ENCODE measurements around the gene XRCC2.
"Not testable (repeated sequence)": the region's sequence is repeated elsewhere in the genome, so short reads cannot be mapped to it uniquely, and the experiment has no call there.

Gene XRCC2

DNA sequence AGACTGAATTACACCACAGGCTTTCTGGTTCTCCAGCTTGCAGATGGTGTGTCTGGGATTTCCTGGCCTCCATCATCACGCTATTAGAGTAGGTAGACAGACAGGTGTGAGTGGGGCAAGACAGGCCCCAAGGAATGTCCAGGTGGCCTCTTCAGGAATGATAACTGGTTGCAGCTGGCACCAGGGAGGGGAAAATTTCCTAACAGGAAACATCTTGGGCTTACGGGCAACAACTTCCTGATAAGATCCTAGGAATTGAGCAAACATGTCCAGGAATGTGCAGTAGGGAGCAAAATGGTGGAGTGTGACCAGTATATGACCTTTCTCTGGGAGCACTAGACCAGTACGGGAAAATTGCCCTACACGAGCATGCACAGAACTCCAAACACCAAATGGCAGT, 11.3 kb downstream of the XRCC2 start:
- DNase-seq (ENCODE audit: low spot score), result no peak

DNA sequence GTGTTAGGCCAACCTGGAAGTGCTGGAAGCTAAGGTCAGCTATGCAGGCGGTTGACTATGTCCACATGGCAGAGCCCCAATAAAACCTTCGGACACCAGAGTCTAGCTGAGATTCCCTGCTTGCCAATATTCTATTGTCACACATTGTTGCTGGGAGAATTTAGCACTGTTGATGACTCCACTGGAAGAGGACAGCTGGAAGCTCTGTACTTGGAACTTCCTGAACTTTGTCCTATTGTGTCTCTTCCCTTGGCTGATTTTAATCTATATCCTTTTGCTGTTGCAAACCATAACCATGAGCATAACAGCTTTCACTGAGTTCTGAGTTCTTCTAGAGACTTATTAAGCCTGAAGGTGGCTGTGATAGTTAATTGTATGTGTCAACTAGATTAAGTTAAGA, 12.0 kb downstream of the XRCC2 start:
- no peak for DNase-seq (ENCODE audit: low spot score)

DNA sequence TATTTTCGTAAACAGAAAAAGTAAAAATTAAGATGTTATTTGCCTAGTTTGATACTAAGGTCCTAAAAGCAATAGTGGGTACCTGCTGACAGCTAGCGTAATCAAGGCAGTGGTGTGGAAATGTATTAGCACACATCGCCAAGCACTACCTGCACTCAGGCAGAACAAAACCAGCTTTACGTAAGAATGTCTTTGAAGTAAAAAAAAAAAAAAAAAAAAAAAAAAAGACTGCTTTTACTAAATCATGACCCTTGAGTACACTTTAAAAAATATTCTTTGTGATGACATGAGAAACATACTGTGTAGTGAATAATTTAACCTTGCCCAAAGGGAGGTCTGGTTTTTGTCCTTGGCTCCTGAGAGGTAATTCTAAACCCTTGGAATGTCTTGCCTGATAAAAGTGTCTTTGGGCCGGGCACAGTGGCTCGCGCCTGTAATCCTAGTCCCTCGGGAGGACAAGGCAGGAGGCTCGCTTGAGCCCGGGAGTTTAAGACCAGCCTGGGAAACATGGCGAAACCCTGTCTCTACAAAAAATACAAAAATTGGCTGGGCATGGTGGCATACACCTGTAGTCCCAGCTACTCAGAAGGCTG, 12.7 kb downstream of the XRCC2 start:
- DNase-seq (ENCODE audit: low spot score), result no peak

DNA sequence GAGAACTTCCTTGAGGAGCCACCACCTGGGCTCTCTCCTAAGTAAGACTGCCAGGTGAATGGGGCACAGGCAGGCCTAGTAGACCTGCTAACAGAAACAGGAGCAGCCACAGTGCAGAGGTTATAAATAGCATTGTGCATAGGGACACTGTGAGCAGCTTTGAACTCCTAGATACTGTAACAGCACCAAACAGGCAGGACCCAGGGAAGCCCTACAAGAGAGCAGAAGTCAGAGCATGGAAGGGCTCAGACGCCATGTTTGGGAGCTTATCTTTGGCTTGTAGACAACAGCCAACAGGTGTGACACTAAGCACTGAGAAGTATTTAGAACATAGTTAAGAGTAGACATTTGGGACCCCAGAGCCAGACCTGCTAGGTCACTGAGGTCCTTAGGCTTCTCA, 14.5 kb downstream of the XRCC2 start:
- DNase-seq (ENCODE audit: low spot score), result no peak

DNA sequence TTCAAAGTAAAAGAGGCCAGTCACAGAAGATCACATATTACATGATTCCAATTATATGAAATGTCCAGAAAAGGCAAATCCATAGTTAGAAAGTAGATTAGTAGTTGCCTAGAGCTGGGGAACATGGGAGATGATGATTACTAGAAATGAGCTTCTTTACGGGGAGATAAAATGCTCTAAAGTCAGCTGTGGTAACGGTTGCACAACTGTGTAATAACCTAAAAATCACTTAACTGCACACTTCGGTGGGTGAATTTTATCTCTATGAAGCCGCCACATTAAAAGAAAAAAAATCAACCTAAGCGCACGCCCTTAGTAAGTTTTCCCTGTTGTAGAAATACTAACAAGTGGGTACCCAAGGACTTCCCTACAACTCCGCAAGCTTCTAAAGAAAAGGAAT, 15.9 kb downstream of the XRCC2 start:
- DNase-seq (ENCODE audit: low spot score), result no peak

DNA sequence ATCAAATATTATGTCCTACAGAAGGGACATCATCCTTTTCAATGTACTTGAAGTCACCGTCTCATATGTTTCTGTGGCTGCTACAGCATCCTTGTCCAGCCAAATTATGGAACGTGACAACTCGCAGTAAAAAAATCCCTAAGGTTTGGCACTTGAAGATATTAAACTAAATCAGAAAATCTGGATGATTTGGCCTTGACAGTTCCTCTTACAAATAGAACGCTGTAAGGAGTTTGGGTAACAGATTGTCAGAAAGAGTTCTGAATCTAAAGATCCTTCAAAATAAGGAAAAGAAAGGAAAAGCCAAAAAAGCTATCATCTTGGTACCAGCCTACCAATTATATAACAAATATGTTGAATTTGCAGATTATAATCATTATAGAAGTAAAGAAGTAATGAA, 21.0 kb downstream of the XRCC2 start:
- no peak for DNase-seq (ENCODE audit: low spot score)

DNA sequence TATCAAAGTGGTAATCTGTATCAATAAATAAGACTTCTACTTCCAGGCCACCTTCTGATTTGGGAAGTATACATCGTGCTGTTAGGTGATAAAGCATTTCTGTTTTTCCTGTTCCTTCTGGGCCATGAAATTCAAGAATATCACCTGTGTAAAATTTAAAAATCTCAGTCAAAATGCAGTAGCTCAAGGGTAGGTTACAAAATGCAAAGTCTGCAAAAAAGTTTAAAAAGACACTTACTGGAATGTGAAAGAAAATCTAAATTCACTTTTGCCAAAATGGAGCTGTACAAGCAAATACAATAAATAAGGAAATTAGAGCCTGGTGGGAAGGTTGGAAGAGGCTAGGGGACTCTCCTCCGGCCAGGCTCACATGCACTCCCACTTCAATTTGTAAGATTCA, 26.7 kb downstream of the XRCC2 start:
- DNase-seq (ENCODE audit: low spot score), result no peak

DNA sequence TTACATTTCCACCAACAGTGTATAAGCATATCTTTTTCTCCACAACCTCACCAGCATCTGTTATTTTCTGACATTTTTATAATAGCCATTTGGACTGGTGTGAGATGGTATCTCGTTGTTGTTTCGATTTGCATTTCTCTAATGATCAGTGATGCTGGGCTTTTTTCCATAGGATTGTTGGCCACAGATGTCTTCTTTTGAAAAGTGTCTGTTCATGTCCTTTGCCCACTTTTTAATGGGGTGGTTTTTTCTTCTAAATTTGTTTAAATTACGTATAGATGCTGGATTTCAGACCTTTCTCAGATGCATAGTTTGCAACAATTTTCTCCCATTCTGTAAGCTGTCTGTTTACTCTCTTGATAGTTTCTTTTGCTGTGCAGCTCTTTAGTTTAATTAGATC, 28.9 kb downstream of the XRCC2 start:
- DNase-seq (ENCODE audit: low spot score), result no peak

DNA sequence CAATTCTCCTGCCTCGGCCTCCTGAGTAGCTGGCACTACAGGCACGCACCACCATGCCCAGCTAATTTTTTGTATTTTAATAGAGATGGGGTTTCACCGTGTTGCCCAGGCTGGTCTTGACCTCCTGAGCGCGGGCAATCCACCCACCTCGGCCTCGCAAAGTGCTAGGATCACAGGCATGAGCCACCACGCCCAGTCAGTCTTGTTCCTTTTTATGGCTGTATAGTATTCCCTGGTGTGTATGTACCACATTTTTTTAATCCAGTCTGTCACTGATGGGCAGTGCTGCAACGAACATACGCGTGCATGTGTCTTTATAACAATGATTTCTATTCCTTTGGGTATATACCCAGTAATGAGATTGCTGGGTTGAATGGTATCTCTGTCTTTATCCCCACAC, 29.4 kb downstream of the XRCC2 start:
- not testable (repeated sequence) for DNase-seq (ENCODE audit: low spot score)

DNA sequence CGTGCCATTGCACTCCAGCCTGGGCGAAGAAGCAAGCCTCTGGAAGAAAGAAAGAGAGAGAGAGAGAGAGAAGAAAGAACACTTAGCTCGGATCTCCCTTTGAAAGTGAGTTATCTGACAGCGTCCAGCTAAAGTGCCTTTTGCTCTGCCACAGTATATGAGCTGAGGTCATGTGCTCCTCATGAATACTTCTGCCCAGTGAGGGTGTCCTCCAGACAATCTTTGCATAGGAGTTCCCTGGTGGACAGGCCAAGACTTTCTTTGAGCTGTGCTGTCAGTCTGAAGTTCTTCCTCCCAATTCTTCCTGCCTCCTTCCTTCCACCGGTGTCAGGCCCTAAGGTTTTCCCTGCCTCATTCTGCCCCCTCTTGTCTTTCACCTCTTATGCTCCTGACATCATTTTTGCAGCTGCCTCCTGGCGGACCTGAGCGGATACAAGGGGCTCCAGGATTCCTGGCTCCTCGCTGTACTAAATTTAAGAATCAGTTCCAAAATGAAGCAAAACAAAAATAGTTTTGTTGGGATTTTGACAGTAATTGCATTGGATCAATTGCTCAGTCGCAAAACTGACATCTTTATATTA, 31.9 kb downstream of the XRCC2 start:
- no peak for DNase-seq (ENCODE audit: low spot score)

DNA sequence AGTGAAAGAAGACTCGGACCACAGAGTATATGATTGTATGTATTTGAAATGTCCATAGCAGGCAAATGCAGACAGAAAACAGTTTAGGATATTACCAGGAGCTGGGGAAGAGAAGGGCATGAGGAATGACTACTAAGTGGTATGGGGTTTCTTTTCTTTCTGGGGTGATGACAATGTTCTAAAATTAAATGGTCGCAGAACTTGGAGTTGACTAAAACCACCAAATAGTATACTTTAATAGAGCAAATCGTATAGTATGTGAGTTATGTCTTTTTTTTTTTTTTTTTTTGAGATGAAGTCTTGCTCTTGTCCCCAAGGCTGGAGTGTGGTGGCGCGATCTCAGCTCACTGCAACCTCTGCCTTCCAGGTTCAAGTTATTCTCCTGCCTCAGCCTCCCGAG, 34.6 kb downstream of the XRCC2 start:
- no peak for DNase-seq (ENCODE audit: low spot score)

DNA sequence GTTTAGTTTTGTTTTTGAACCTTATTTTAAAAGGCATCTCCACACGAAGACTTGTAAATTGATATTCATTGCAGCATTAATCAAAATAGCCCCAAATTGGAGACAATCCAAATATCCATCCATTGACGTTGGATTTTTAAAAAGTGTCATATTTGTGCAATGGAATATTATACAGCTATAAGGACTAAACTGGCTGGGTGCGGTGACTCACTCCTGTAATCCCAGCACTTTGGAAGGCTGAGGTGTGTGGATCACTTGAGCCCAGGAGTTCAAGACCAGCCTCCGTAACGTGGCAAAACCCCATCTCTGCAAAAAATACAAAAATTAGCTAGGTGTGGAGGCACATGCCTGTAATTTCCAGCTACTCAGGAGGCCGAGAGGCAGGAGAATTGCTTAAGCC, 35.1 kb downstream of the XRCC2 start:
- no peak for DNase-seq (ENCODE audit: low spot score)

DNA sequence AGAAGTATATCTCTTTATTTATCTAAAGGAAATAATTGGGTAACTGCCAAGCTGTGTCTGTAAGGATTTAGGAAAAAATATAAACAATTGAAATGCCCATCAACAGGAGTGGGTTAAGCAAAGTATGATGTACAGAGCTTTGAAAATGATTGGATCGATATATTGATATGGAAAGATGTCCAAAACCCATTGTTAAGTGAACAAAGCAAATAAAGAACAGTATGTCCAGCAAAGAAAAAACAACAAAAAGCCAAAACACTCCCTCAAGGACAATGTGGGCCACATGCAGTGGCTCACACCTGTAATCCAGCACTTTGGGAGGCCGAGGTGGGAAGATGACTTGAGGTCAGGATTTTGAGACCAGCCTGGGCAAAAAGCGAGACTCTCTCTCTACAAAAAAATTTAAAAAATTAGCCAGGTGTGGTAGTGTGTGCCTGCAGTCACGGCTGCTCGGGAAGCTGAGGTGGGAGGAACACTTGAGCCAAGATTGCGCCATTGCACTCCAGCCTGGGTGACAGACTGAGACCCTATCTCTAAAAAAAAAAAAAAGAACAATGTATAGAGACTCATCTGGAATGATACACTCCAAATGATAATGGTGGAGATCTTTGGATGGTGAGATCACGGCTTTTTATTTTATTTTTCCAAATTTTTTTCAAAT, 37.9 kb downstream of the XRCC2 start:
- no peak for DNase-seq (ENCODE audit: low spot score)

DNA sequence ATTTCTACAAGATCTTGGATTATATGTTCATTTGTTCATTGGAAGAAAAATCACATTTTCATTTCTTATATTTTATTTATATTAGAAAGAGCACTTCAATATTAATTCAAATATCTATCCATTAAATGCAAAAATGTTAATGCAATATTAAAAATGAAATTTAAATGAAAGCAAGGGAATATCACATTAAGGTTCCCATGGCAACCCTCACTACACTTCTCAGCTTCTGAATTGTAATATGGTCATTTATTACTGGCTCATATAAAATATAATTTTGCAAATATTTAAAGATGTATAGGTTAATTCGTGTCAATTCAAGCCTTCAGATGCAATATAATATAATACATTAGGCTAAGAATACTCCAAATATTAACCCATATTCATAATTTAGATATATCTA, 38.8 kb downstream of the XRCC2 start:
- no peak for DNase-seq (ENCODE audit: low spot score)

DNA sequence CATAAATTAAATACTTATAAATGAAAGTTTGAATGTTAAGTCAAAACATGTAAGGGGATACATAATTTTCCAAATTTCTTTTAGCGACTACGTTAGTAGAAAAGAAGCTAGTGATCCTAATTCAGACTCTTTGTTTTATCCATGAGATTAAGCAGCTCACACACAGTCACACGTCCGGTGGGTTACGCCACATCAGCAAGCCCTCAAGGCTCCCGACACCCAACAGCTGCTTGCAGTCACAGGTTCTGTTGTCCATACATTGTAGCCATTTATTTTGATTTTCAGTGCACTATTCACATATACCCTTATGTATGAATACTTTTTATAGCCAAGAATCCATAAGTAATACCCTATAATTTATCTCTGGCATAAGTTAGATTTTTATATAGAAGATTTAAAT, 39.5 kb downstream of the XRCC2 start:
- no peak for DNase-seq (ENCODE audit: low spot score)

DNA sequence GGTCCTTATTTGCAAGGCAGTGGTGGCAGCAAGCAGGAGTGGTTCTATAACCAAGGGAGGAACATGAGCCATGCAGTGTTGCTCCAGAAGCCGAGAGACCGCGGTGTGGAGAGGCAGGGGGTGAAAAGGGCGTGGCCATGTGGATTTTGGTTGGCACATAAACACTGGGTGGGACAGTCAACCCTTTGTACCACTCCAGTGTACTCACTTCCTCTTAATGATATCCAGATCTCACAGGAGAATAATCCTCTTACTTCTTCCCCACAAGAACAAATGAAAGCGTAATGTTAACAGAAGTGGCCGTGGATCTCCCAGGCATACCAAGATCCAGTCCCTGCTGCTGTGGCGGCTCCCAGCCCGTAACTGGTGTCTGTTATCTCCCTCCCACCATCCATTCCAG, 42.4 kb downstream of the XRCC2 start:
- DNase-seq (ENCODE audit: low spot score), result no peak

DNA sequence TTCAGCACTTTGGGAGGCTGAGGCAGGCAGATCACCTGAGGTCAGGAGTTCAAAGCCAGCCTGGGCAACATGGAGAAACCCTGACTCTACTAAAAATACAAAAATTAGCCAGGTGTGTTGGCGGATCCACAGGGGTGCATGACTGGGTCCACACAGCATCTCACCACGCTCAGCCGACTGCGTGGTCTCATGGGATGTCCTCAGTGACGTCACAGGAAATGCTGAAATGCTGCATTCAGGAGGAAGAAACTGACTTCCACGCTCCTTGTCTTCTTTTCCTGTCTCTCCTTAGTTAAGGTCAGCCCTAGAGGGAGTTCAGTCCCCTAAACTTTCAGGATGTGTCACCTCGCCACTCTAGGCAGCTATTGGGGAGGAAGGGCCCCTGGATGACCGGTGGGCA, 42.9 kb downstream of the XRCC2 start:
- no peak for DNase-seq (ENCODE audit: low spot score)

DNA sequence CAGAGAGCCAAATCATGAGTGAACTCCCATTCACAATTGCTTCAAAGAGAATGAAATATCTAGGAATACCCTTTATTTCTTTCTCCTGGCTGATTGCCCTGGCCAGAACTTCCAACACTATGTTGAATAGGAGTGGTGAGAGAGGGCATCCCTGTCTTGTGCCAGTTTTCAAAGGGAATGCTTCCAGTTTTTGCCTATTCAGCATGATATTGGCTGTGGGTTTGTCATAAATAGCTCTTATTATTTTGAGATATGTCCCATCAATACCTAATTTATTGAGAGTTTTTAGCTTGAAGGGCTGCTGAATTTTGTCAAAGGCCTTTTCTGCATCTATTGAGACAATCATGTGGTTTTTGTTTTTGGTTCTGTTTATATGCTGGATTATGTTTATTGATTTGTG, 47.2 kb downstream of the XRCC2 start:
- not testable (repeated sequence) for DNase-seq (ENCODE audit: low spot score)

DNA sequence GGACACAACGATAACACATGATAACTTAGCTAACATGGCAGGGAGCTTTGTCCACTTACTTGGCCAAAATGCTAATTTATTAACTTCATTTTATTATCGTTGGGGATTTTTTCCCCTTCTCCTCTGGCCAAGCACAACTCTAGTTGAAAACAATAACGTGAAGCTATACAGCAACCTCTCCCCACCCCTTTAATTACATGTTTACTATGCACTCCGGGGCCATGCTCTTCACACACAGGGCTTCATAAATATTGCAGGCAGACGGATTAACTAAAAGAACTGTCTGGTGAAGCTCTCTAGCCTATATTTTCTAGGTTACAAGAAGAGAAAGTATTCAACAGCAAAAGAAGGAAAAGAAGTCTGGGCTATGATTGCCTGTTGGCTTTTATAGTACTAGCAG, 51.7 kb downstream of the XRCC2 start:
- no peak for DNase-seq (ENCODE audit: low spot score)

DNA sequence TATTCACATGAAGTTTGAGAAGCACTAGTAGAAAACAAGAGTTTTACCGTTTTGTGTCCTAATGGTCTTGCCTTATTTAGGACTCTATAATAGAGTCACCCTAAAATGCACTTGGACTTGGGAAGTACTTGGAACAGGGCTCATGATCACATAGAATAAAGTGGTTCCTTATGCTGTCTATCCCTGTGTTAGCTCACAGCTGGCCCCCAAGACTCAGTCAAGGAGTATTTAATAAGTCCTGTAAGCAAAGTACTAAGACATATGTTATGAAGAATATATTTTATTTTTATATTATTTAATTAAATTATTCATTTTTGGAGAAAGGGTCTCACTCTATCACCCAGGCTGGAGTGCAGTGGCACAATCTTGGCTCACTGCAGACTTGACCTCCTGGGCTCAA, 54.5 kb downstream of the XRCC2 start:
- DNase-seq (ENCODE audit: low spot score), result no peak

DNA sequence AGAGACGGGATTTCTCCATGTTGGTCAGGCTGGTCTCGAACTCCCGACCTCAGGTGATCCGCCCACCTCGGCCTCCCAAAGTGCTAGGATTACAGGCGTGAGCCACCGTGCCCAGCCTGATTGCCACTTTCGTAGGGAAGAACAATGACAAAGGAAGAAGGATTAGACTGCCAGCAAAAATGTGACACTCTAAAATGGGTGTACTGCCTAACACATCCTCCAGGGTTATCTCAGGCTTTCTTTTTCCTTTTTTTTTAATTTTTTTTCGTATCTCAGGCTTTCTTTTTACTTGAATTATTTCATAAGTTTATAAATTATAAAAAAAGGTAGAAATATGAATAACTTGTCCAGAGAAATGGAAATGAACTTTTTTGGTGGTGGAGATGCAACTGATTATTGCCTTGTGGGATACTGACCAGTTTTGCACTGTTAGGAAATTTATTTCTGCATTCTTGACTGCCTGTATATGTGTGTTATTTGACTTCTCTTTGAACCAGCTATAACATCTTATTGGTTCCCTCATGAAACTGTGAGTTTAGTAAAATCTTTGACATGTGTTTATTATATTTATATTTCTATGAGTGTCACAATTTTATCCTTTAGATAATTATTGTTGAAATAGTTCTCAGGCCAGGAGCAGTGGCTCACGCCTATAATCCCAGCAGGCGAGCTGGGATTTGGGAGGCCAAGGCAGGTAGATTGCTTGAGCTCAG, 56.8 kb downstream of the XRCC2 start:
- no peak for DNase-seq (ENCODE audit: low spot score)

DNA sequence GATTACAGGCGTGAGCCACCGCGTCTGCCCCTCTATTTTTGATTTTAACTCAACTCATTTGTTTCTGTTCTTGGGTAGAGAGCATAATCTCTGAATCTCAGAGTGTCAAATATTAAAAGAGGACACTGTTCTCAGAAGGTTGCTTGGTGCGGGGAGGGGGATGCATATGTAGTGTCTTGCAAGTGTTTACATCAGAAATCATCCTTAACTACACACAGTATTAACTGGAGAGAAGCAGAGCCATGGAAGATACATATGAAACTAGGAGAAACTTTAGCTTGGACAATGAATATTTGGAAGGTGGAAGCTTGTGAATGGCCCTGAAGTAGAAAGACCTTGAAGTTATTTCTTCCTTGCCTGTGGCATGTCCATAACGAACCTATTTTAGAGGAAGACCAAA, 57.5 kb downstream of the XRCC2 start:
- no peak for DNase-seq (ENCODE audit: low spot score)

DNA sequence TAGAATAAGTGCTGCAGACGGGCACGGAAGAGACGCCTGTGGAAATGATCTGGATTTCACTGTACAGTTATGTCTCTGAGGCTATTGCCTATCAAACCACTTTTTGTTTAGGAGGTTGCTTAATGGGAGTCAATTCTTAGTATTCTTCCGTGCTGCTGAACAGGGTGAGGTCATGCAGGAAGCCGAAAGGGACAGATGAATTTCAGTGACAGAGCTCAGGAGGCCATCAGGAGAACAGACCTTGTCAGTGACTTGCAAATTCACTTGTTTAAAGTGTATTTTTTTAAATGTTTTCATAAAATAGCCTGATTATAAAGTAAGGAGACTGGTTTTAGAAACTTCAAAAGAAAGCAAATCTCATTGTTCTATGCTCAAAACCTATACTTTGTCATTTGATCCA, 58.9 kb downstream of the XRCC2 start:
- DNase-seq (ENCODE audit: low spot score), result no peak

Measured in putamen (tissue), 1 donor.